Ishikawa (cell line): ENCODE measurements around the gene RGMA.

Experiments used
- CEBPB ChIP-seq: IDR thresholded peaks from 2 replicates; pipeline ENCODE4 v1.6.1; 2012
- CREB1 ChIP-seq: IDR thresholded peaks from 2 replicates; pipeline ENCODE4 v1.6.1; 2012; ENCODE audit warnings: low read depth
- EGR1 ChIP-seq: IDR thresholded peaks from 2 replicates; pipeline ENCODE4 v1.6.1; 2012
- EP300 ChIP-seq: IDR thresholded peaks from 2 replicates; pipeline ENCODE4 v1.6.1; 2012; ENCODE audit warnings: borderline replicate concordance
- FOXM1 ChIP-seq: IDR thresholded peaks from 2 replicates; pipeline ENCODE4 v1.6.1; 2012; ENCODE audit warnings: low read depth, borderline replicate concordance
- NFIC ChIP-seq: IDR thresholded peaks from 2 replicates; pipeline ENCODE4 v1.6.1; 2012
- RAD21 ChIP-seq: IDR thresholded peaks from 2 replicates; pipeline ENCODE4 v1.6.1; 2012; ENCODE audit warnings: low read depth
- TAF1 ChIP-seq: IDR thresholded peaks from 2 replicates; pipeline ENCODE4 v1.6.1; 2012; ENCODE audit warnings: low read depth, mild to moderate bottlenecking
- TCF12 ChIP-seq: IDR thresholded peaks from 2 replicates; pipeline ENCODE4 v1.6.1; 2012; ENCODE audit warnings: low read depth
- TEAD4 ChIP-seq: IDR thresholded peaks from 2 replicates; pipeline ENCODE4 v1.6.1; 2012
- YY1 ChIP-seq: IDR thresholded peaks from 2 replicates; pipeline ENCODE4 v1.6.1; 2012; ENCODE audit warnings: low read depth
- ZBTB7A ChIP-seq: IDR thresholded peaks from 2 replicates; pipeline ENCODE4 v1.6.1; 2012; ENCODE audit warnings: low read depth
- TF ChIP-seq, protein P1 (sequence below): IDR thresholded peaks from 2 replicates; pipeline ENCODE4 v1.6.1; 2012
- TF ChIP-seq, protein P2 (sequence below): IDR thresholded peaks from 2 replicates; pipeline ENCODE4 v1.6.1; 2012
- TF ChIP-seq, protein P3 (sequence below): IDR thresholded peaks from 2 replicates; pipeline ENCODE4 v1.6.1; 2012; ENCODE audit warnings: low read depth, mild to moderate bottlenecking

RGMA gene

DNA sequence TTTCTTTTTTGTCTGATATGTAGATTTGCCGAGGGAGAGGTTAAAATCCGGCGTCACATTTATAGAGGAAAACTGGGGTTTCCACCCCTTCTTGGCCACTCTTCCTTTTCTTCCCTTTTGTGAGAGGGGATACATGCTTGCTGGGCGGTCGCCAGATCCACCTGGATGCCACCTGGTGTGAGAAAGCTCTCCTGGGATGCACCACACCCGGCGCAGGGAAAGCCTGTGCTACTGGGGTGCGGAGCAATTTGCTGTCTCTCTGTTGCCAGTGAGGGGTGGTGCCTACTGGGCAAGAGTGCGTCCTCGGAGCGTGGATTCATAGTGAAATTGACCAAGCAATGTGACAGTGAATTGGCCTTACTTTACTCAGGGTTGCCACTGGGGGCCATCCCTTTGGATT, 2.5 kb upstream of the RGMA start:
- TF ChIP-seq CEBPB: no peak
- TF ChIP-seq CREB1: no peak
- TF ChIP-seq EGR1: no peak
- TF ChIP-seq, protein P1, sequence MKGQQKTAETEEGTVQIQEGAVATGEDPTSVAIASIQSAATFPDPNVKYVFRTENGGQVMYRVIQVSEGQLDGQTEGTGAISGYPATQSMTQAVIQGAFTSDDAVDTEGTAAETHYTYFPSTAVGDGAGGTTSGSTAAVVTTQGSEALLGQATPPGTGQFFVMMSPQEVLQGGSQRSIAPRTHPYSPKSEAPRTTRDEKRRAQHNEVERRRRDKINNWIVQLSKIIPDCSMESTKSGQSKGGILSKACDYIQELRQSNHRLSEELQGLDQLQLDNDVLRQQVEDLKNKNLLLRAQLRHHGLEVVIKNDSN: no peak
- TF ChIP-seq RAD21: no peak

DNA sequence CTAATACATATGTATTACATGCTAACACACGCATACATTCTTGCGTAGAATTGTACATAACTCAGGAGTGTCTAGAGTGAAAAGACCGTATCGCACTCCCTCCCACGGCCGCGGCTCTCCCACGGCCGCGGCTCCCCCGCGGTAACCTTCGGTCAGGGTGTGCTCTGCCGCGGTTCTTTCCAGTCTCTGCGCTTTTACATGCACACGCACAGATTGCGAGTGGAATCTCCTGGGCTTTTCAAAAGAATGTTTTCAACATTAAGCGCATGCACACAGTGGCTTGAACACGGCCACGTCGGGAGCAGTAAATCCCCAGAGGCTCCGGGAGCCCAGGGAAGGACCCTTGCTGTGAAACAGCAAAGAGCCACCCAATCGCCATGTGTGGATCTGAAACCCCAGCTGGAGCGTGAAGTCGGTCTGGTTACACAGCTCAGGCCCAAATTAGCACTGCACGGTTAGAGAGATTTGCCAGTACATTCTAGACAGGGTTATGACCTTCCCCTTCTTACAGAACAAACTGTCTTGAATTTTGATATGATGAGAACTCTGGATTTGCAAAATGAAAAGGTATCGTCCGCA, 805 bp upstream of the RGMA start:
- TF ChIP-seq, protein P2, sequence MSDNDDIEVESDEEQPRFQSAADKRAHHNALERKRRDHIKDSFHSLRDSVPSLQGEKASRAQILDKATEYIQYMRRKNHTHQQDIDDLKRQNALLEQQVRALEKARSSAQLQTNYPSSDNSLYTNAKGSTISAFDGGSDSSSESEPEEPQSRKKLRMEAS: no peak
- TF ChIP-seq ZBTB7A (no peak), CREB1 (no peak), YY1 (no peak), RAD21 (no peak), NFIC (no peak), EP300 (no peak)
- TF ChIP-seq, protein P1: no peak

DNA sequence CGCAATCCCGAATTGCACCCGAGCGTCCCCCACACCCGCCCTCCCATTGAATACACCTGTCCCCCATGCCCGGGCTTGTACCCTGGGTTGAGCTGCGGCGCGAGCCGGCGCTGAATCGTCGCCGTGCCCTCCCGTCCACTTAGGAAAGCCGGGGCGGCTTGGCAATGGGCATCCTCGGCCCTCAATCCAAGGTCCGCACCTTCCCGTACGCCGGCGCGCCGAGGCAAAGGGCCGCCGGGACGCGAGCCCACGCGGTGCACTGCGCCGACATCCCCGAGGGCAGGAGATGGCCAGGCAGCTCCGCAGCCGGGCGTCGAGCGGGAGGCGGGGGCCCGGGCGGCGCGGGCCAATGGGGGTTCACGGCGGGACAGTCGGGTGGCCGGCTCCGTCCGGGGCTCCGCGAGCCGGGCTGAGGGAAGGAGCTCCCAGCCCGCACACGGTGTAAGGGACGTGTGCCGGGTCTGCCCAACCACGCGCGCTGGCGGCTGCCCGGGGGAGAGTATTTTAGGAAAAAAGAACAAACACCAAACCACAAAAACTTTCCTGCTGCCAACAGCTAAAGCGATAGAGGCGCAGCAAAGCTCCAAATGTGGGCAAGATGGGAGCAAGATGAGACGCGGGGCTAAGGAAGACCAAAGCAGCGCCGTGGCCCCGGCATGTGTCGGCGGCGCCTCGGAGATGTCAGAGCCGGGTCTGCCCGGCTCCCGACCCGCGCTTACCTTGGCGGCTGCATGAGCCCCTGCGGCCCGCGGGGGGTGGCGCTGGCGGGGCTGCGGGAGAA, 621 bp downstream of the RGMA start:
- TF ChIP-seq TAF1 (no peak), ZBTB7A (peak; percentile 63; the same call in 1 of the 2 replicates), CEBPB (no peak), TCF12 (no peak), RAD21 (no peak), EP300 (no peak), CREB1 (no peak), EGR1 (no peak), FOXM1 (no peak), NFIC (no peak), YY1 (no peak), TEAD4 (no peak)
- TF ChIP-seq, protein P3, sequence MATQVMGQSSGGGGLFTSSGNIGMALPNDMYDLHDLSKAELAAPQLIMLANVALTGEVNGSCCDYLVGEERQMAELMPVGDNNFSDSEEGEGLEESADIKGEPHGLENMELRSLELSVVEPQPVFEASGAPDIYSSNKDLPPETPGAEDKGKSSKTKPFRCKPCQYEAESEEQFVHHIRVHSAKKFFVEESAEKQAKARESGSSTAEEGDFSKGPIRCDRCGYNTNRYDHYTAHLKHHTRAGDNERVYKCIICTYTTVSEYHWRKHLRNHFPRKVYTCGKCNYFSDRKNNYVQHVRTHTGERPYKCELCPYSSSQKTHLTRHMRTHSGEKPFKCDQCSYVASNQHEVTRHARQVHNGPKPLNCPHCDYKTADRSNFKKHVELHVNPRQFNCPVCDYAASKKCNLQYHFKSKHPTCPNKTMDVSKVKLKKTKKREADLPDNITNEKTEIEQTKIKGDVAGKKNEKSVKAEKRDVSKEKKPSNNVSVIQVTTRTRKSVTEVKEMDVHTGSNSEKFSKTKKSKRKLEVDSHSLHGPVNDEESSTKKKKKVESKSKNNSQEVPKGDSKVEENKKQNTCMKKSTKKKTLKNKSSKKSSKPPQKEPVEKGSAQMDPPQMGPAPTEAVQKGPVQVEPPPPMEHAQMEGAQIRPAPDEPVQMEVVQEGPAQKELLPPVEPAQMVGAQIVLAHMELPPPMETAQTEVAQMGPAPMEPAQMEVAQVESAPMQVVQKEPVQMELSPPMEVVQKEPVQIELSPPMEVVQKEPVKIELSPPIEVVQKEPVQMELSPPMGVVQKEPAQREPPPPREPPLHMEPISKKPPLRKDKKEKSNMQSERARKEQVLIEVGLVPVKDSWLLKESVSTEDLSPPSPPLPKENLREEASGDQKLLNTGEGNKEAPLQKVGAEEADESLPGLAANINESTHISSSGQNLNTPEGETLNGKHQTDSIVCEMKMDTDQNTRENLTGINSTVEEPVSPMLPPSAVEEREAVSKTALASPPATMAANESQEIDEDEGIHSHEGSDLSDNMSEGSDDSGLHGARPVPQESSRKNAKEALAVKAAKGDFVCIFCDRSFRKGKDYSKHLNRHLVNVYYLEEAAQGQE: no peak
- TF ChIP-seq, protein P1: no peak
- TF ChIP-seq, protein P2: peak; percentile 60

DNA sequence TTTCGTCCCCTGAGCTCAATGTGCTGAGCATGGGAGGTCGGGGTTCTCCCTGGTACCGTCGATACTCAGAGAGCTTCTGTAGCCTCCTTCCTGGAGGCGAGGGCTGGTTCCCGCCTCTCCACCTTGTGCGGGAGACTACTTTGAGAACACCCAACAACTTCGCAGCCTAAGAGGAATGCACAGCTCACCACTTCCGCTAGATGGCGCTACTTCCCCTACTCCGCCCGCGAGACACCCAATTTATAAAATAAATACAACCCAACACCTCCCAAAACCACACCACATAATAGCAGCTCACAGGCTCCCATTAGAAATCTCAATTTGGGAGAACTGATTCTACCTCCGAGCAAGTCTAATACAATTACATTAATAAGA, 1.2 kb downstream of the RGMA start:
- TF ChIP-seq TAF1 (no peak), RAD21 (peak; percentile 86)
- TF ChIP-seq, protein P2: no peak

DNA sequence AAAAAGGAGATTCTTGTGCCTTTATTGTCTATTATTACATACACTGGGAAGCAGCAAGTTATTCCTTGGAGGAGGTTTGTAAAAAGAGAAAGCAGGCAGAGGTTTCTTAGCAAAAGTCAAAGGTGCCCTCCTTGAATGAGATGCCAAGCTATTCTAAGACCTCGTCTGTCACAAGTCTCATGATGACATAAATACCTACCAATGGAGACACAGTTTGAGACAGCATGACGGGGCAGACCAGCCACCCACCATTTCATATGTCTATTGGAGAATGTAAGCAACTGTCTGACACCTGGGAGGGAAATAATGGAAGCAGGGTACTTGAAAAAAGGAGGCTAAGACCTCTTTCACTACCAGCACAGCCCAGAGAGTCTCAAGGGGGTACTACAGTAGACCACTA, 2.2 kb downstream of the RGMA start:
- TF ChIP-seq FOXM1 (no peak), YY1 (no peak), RAD21 (no peak), EGR1 (no peak), TAF1 (no peak), CEBPB (no peak), CREB1 (no peak), ZBTB7A (no peak)
- TF ChIP-seq, protein P3: no peak
